Hematopoietic multipotent progenitor cell treated with erythropoietin and hydrocortisone succinate and interleukin-3 and kit ligand, for 17 days (in vitro differentiated cells): ENCODE results near the gene CEP78.
"Not testable (repeated sequence)": the region's sequence is repeated elsewhere in the genome, so short reads cannot be mapped to it uniquely, and the experiment has no call there.

Source experiments
- DNase-seq: peaks from one replicate; pipeline ENCODE4 v3.0.0-alpha.2; 2015; ENCODE audit warnings: low spot score

The CEP78 gene

GRCh38 chr9:78235256-78235761 lies 566 bp upstream of the CEP78 start:
- DNase-seq, result no peak

GRCh38 chr9:78236551-78236910 lies 656 bp downstream of the CEP78 start:
- no peak for DNase-seq

GRCh38 chr9:78238046-78239038 lies 2.5 kb downstream of the CEP78 start:
- DNase-seq, result no peak

GRCh38 chr9:78239506-78239905 lies 3.6 kb downstream of the CEP78 start:
- DNase-seq, result no peak

- no peak for DNase-seq
These were observed 6.2 kb downstream of the CEP78 start for GRCh38 chr9:78242041-78242440.

GRCh38 chr9:78243130-78243529 lies 7.3 kb downstream of the CEP78 start:
- DNase-seq, result no peak

GRCh38 chr9:78245401-78245800 lies 9.5 kb downstream of the CEP78 start:
- no peak for DNase-seq

- no peak for DNase-seq
These were observed 12.8 kb downstream of the CEP78 start for GRCh38 chr9:78248635-78249034.

- DNase-seq, result no peak
These were observed 13.7 kb downstream of the CEP78 start for GRCh38 chr9:78249542-78249941.

- DNase-seq, result no peak
These were observed 16.7 kb downstream of the CEP78 start for GRCh38 chr9:78252616-78253015.

GRCh38 chr9:78253285-78253684 lies 17.4 kb downstream of the CEP78 start:
- DNase-seq, result no peak

GRCh38 chr9:78261403-78262001 lies 25.6 kb downstream of the CEP78 start:
- peak; percentile 12 for DNase-seq

- DNase-seq, result no peak
These were observed 26.8 kb downstream of the CEP78 start for GRCh38 chr9:78262655-78263054.

GRCh38 chr9:78267889-78268288 lies 32.0 kb downstream of the CEP78 start:
- no peak for DNase-seq

GRCh38 chr9:78269784-78270183 lies 33.9 kb downstream of the CEP78 start:
- no peak for DNase-seq

GRCh38 chr9:78272307-78272706 lies 36.4 kb downstream of the CEP78 start:
- no peak for DNase-seq

GRCh38 chr9:78273761-78274160 lies 37.9 kb downstream of the CEP78 start:
- no peak for DNase-seq

- no peak for DNase-seq
These were observed 42.4 kb downstream of the CEP78 start for GRCh38 chr9:78278177-78278777.

- DNase-seq, result no peak
These were observed 42.9 kb downstream of the CEP78 start for GRCh38 chr9:78278801-78279200.

- DNase-seq, result no peak
These were observed 45.2 kb downstream of the CEP78 start for GRCh38 chr9:78280982-78281668.

GRCh38 chr9:78284181-78284580 lies 48.3 kb downstream of the CEP78 start:
- not testable (repeated sequence) for DNase-seq

GRCh38 chr9:78286125-78286524 lies 50.2 kb downstream of the CEP78 start:
- DNase-seq, result no peak
